ENCODE measurements around the gene PLXNA4.

DNA sequence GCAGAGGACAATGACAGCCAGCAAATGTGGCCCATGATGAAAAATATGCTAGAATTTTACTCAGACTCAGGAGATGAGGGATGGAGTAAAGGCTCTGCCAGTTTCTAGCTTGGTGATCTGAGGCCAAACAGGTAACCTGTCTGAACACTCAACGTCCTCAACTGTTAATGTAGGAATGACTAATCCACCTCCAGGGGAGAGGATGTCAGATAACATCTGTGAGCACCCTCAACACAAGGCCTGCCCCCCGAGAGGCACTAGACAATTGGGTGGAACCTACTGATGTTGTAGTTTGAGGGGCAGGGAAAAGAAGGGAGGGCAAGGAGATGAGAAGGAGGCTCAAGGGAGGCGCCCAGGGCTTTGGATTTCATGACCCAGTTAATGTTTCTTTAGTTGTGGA is 445.1 kb downstream of the PLXNA4 start:
- TF ChIP-seq, protein P1, sequence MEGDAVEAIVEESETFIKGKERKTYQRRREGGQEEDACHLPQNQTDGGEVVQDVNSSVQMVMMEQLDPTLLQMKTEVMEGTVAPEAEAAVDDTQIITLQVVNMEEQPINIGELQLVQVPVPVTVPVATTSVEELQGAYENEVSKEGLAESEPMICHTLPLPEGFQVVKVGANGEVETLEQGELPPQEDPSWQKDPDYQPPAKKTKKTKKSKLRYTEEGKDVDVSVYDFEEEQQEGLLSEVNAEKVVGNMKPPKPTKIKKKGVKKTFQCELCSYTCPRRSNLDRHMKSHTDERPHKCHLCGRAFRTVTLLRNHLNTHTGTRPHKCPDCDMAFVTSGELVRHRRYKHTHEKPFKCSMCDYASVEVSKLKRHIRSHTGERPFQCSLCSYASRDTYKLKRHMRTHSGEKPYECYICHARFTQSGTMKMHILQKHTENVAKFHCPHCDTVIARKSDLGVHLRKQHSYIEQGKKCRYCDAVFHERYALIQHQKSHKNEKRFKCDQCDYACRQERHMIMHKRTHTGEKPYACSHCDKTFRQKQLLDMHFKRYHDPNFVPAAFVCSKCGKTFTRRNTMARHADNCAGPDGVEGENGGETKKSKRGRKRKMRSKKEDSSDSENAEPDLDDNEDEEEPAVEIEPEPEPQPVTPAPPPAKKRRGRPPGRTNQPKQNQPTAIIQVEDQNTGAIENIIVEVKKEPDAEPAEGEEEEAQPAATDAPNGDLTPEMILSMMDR (IDR thresholded peaks at IDR 0.05), result no peak
- TF ChIP-seq CEBPB (IDR thresholded peaks at IDR 0.05) (no peak), FOSL2 (IDR thresholded peaks at IDR 0.05) (no peak), FOSL2 (CRISPR knock-in tag; IDR thresholded peaks at IDR 0.05) (no peak), MAZ (IDR thresholded peaks at IDR 0.05; ENCODE audit: borderline replicate concordance, low read depth, low read length) (no peak), NFE2L2 (conservative IDR thresholded peaks at IDR 0.05; ENCODE audit: low read length) (no peak), RNF2 (IDR thresholded peaks at IDR 0.05; ENCODE audit: borderline replicate concordance, low read depth) (no peak), ESRRA (IDR thresholded peaks at IDR 0.05; ENCODE audit: borderline replicate concordance, low read length) (no peak), EP300 (IDR thresholded peaks at IDR 0.05) (no peak)
- TF ChIP-seq, protein P2, sequence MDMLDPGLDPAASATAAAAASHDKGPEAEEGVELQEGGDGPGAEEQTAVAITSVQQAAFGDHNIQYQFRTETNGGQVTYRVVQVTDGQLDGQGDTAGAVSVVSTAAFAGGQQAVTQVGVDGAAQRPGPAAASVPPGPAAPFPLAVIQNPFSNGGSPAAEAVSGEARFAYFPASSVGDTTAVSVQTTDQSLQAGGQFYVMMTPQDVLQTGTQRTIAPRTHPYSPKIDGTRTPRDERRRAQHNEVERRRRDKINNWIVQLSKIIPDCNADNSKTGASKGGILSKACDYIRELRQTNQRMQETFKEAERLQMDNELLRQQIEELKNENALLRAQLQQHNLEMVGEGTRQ (IDR thresholded peaks at IDR 0.05), result no peak

All from A549 (cell line).